Activated gamma-delta T cell treated with anti-CD3 and anti-CD28 coated beads, Interleukin-2, amount 50 U/mL, for 16 hours (primary cell): ENCODE results near the gene NRIP1.

Experiments
- DNase-seq: peaks from one replicate; pipeline ENCODE4 v3.0.0-alpha.2; 2020; ENCODE audit warnings: low read depth

NRIP1 gene

DNA sequence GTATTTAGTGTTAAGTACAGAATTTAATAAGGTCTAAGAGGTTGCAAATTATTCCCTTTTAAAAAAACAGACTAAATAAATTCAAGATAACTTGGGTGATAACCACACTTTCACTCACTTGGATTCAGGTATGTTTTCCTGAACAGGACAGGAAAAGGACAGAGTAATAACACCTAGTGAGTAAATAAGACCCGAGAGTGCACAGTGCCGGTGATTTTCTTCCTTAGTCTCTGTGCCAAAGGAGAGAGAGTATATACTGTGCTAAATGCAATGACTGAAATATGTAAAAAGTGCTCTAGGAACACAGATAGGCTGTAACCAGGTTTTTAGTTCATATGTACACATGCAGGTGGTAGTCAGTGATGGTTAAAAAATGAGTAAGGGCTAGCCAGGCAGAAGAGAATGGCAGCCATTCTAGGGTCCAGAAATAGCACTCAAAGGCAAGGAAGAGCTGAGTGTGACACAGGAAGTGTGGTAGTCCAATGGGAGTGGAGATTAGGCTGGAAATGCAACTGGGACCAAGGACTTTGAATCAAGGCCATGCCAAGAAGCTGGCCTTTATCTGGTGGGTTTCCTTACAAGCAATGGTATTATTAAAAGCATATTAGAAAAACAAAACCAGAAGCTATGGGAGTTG is 58.1 kb downstream of the NRIP1 start:
- DNase-seq, result no peak

DNA sequence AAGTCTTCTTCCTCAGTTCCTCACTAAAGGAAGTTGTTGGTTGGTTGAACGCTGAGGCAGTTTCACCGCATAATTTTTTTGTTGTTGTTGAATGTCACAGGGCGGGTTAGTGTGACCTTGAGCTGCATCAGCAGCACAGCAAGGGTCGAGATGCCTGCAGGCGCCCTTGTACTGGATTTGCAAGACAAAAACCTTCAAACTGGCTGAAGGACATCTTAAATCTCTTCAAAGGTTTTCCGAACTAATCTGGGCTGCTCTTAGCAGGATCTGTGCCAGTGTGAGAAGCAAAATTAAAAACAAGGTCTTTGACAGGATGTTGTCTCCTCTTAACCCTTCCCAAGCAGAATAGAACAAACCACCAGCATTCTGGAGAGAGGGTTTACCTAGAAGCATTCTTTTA is 59.4 kb downstream of the NRIP1 start:
- no peak for DNase-seq

DNA sequence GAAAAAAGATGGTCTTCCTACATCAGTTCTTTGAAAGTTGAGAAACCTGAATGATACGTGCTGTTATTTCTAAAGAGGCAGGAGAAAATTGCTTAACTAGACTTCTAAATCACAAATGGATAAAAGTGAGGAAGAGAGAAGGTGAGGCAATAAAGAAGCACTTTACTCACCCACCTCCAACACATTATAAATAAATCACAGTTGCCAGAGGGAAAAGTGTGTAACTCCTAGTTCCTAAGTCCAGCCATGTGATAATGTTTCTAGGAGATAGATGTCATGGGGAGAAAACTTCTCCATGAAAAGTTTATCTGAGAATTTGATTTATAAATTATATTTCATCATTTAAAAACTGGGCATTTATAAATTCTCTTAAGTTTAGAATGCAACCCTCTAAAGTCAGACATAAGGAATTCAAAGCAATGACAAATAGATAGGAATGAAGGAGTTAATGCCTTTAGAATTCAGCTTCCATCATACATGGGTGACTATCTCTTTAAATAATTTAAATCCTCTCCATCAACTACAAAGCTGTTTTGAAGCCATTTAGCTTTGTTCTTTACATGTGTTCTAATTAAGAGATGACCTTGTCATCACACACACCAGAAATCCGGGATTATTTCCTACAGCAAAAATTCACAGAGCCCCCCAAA is 60.0 kb downstream of the NRIP1 start:
- DNase-seq, result no peak

DNA sequence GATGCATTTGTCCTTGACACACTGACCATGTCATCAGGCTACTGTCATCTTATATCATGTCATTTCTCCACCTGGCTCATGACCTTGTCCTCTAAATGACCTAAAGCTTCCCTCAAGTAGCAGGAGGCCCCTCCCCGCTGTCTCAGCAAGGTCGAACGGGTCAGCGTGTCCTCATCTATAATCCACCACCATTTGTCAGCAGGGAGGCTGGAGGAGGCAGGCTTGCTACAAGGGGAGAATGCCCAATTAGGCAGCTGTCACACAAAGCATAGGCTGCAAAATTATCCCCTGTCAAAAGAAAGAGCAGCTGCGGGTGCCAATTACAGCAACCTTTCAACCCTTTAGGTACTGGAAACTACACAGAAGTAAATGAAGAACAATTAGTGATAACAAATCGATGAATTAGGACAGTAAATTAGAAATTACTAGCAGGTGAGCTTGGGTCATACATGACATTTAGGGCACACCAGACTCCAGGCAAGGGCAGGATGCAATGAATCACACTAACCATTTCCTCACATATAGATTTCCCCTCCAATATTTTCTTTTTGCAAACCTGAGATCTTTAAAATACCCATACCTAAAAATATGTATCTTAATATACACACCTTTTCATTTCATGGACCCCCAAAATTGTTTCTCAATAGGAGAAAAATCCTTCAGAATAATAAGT is 61.2 kb downstream of the NRIP1 start:
- DNase-seq, result no peak

DNA sequence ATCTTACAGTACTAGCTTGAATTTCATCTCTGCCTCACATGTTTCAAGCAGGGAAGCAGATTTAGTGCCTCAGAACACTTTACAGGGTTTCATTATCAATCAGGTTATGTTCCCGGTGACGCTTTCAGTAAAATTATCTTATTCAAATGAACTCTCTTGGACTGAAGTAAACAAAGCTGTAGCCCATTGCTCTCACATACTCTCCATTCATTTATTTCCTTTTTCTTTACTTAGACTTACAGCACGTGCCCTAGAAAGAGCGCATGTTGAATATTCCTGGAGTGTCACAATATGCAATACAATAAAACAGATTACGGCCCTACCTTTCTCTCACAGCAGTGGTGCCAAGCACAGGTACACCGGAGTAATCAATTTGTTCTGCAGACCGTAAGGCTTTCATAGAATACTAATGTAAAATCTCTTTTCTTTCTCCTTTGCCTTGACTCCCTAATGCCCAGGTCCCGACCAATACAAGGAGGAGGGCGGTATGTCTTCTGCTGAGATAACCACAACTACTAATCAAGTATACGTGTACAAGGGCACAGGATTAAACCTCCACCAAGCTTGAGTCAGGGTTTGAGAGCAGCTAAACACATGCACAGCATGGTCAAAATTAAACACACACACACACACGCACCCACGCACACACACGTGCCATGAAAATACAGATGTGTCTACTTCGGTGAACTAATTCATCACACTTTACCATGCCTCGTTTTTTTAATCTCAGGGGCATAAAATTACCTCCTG is 62.8 kb downstream of the NRIP1 start:
- DNase-seq, result no peak

DNA sequence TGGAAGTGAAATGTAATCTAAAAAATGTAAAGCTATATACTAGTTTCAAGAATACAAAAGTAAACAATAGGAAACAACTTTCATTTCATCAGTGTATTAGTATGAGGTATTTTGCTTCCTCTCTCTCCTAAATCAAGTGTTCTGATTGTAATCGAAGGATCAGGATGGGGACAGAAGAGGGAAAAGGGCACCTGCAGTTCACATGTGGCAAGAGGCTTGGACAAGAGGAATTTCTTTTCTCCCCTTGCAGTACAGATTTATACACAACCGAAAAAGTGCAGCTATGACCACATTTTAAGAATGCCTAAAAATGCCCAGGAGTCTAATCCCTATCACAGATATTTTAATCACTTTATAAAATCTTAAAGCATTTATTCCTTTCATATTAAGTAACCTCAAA is 63.7 kb downstream of the NRIP1 start:
- no peak for DNase-seq

DNA sequence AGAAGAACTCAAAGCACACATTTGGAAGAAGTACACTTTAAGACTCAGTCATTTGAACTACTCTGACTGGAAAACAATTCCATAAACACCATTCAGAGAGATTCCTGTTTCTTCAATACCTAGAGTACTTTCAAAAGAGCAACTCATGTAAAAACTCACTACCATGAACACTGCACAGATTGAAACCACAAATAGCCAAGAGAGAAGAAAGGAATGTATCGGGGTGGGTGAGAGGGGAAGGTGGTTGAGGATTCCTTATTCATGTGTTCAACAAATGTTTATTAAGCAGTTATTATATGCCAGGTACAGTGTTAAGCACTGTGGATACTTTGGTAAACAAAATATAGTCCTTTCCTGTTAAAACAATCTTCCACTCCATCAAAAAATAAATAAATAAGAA is 64.7 kb downstream of the NRIP1 start:
- no peak for DNase-seq

DNA sequence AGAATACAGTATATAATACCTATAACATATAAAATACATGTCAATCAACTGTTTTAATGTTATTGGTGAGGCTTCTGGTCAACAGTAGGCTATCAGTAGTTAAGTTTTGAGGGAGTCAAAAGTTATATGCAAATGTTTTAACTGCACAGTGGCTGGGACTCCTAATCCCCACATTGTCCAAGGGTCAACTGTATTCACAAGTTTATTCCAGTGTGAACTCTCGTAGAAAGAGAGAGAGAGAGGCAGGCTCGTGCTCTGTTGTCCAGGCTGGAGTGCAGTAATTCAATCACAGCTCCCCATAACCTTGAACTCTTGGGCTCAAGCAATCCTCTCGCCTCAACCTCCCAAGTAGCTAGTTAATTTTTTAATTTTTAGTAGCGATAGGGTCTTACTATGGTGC is 66.0 kb downstream of the NRIP1 start:
- no peak for DNase-seq

DNA sequence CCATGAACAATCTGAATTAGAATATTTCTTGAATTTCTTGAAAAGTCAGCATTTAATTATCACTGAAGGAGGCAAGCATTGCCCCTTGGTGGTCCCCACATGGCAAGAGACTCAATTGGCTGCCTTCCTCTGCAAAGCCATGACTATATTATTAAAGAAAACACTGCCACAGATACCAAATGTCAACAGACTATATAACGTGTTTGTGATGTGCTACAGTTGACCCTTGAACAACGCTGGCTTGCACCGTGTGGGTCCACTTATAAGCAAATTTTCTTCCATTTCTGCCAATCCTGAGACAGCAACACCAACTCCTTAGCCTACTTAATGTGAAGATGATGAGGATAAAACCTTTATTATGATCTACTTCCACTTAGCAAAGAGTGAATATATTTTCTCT is 66.5 kb downstream of the NRIP1 start:
- DNase-seq, result no peak

DNA sequence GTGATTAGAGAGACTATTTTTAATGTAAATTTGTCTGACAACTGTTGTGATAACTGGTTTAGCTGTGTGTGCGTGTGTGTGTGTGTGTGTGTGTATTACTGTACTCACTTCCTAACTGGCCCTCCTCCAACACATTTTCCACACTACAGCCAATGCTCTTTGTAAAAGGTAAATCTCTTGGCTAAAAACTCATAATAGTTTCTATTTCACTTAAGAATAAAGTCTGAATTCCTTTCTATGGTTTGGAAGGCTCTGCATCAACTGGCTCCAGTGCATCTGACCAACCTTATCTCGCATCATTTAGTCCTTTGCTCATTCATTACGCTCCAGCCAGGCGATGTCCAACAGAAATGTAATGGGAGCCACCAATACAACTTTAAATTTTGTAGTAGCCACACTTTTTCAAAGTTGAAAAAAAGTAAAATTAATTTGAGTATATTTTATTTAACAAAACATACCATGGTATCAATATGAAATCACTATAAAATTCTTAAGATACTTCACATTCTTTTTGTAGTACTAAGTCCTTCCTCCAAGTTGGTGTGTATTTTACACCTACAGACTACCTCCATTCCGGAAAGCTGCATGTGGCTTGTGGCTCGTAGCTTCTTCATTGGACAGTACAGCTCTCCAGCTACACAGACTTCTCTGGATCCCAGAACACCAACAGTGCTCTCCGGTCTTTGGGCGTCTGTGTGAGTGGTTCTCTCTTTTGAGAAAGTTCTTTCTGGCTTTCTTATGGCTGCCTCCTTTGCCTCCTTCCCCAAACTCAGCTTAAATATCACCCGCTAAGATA is 68.9 kb downstream of the NRIP1 start:
- no peak for DNase-seq

DNA sequence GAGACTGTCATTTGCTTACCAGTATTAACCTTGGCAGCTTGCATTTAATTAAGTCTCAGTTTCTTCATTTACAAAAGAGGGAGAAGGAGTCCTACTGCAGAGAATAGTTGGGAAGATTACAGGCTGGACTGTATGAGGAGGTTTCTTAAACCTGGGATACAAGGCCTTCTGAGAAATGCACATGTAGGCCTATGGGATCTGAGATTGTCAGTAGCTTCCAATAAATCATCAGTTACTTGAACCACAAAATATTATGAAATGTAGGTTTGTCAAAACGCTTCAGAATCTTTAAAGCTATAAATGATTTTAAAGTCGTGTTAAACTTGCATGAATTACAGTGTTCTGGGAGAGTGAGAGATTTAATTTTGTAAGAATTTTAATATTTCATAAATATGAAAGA is 69.6 kb downstream of the NRIP1 start:
- no peak for DNase-seq

DNA sequence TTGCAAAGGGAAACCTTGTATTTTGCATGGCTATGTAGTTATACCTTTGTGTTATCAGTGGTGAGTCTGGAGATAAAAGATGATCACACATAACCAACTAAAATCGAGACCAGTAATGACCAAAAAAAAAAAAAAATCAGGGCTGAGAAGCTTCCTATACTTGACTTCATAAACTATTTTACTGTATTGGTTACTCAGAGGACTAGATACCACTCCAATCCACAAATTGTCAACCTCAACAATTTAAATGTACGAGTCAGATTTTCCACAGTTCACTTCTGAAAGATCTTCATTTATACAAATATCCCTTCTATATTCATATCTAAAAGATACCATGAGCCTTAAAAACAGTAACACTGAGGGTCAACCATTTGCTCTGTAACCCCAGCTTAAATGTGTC is 71.7 kb downstream of the NRIP1 start:
- DNase-seq, result no peak

DNA sequence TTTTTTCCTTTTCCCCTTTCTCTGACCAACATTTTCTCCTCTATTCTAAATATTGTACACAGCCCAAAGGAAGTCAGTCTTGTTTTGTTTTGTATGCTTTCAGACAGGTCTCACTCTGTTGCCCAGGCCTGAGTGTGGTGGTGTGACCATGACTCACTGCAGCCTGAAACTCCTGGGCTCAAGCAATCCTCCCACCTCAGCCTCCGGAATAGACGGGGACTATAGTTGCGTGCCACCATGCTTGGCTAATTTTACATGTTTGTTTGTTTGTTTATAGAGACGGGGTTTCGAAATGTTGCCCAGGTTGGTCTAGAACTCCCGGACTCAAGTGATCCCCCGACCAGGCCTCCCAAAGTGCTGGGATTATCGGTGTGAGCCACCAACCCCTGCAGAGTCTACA is 72.8 kb downstream of the NRIP1 start:
- DNase-seq, result no peak

DNA sequence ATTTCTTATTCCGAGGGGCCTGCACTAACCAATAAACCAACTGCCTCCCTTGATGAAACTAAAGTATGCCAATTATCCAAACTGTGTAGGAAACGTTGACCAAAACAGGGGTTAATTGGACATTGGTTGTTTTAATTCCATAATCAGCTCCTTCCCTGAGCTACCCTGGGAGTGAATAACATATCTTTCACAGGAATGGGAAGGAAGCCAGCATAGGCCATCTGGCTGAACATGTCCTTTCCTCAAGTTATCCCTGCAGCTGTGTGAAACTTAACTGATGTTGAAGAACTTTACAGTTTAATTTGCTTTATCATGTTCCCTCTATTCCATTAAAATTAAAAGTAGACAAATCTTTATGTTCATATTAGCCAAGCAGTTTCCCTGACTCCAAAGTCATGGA is 75.4 kb downstream of the NRIP1 start:
- no peak for DNase-seq

DNA sequence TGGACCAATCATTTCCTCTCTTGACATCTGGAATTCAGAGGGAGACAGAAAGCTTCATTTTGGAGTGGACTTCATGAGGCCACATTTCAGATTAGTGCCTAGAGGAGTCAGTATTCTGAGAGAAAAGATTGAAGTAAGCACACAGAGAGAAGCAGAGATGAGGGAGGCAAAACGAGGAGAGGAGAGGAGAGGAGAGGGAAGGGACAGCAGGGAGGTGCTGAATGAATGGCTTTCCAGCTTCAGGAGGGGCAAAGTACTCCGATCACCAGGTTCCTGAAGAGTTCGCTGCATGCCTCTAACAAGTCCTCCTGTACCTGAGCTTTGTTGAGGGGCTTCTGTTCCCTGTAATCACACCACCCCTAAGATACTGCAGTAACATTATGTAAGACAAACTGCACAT is 76.0 kb downstream of the NRIP1 start:
- no peak for DNase-seq

DNA sequence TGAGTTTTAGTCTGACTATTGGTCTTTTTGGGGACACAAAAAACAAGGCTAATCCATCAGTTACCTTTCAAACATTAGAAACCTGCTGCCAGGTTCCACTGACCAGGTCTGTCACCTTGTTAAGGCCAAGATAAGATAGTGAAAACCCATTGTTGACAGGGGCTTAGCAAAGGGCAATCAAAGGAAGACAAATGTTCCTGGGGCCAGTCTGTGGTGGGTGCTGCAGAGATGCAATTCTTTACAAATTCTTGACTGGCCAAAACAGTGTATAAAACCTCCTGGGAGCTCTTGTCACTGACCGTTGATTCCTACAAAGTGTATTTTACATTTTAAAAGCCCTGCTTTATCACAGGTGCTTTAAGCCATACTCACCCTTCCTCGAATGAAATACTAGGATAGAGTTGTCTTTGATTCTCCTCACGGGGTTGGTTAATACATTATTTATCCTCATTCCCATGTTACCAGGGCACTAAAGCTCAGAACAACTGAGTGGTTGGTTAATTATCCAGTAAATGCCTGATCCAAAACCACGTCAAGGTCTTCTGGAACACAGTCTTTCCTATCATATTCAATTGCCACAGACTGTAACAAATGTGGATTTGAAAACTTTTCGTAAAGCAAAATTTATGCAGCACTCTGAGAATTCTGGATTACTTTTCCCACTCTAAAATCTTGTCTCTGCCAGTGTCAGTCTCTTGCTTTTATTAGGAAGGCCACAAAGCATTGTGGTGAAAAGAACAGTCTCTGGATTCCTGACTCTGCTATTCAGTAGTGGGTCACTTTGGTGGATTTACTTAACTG is 77.2 kb downstream of the NRIP1 start:
- no peak for DNase-seq

DNA sequence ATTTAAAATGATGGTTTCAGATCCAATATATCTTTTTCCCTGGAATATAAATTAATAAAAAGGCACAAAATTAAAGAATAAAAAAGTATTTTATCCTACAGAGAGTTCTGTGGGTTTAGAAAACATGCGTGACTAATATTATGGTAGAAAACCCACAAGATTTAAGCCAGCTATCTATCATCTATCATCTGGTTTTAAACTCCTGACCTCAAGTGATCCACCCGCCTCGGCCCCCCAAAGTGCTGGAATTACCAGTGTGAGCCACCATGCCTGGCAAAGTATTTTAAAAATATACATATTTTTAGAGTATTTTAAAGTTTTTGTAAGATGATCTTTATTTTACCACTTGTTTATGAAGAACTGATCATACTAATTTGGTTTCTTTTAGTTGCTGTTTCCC is 79.5 kb downstream of the NRIP1 start:
- no peak for DNase-seq

DNA sequence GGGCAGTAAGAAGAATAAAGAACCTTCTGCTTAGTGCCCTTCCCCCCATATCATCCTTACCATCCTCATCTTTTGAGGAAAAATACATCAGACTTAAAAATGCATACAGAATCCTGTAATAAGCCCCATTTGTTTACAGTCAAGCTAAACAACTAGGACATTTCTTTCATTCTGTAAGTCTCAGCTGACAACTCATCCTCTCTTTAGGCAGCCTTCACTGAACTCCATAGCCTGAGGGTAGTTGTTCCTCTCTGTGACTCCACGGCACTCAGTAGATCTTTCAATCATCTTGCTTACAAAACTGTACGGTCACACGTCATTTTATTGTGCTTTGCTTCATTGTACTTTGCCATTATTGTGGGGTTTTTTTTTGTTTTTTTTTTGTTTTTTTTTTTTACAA is 82.5 kb downstream of the NRIP1 start:
- no peak for DNase-seq

DNA sequence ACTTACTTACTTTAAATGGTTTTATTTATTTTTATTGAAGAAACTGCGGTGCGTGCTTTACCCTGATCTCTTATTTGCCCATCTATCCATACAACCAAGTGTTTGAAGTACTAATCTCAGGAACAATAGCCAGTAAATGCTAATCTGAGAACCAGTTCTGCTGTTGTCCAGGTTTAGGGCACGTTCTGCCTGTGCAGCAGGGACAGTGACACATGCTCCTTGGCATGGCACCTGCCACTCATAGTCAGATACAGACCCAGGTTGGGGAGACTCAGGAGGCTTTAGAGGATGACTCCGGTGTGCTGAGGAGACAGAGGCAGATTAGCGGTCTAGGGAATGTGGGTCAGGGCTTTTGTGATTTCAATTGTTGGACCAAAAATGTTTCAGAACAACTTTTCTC is 83.6 kb downstream of the NRIP1 start:
- DNase-seq, result no peak

DNA sequence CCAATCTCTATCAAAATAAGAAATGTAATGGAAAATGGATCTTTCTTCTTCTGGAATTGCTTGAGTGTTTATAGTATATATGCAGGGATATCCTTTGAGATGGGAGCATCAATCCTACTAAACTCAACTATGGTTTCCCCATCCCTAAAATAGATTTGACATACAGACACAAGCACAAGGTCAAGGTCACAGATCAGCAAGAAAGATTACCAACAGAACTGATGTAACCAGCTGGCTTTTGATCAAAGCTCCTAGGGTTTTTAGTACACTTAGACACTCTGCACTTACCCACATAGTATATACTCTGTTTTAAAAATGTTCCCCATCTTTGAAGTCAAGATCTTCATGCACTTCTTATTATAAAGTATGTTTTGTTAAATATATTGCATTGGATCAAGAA is 85.5 kb downstream of the NRIP1 start:
- no peak for DNase-seq

DNA sequence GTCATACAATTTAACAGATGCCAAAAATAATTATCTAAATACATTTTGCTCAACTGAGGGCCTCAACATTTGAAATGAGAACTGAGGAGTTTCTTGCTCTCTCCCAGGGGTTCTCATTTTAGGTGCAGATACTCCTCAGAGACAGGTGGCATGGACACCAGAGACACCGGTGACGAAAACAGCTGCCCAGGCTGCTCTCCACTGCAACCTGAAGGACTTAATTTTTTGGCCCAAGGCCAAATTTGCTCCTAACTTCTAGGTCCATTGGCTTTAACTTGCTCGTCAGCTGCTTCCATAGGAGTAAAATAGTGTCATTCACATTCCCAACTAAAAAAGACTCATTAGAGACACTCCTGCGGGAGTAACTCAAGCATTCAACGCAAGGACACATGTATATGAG is 87.0 kb downstream of the NRIP1 start:
- DNase-seq, result no peak
